ENCODE data around the gene TRPT1. TPM values are rescaled to one million over a fixed set of nuclear protein-coding genes. Genes with fewer than 3 reads are reported as not detected.

The TRPT1 gene
- total RNA-seq, 2 donors from 2014 or later: 56.3 to 75.2 TPM

DNA sequence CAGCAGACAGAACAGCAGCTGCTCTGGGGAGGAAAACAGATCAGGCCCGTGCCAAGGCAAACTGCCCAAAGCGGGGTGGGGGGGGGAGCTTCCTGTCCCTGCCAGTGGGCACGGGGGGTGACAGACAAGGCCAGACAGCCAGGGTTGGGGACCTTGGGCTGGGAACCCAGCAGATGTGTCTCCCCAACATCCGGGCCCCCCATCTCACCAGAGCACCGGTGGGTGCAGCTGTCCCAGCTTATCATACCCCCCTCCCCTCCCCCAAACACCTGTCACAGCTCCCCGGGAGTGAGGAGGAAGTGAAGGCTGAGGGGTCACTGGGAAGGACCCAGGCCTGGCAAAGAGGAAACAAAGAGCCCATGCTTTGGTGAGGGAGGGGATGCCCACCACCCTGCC is 19.4 kb upstream of the TRPT1 start:
- ATAC-seq (no peak), DNase-seq (peak; percentile 77 to 90 (median 84))
- Histone ChIP-seq H3K36me3 (replicated peaks in 1 of 2; ENCODE audit: insufficient read depth in 1 of 2, low read depth in 2 of 2) (no peaks in the 10 kb centered on the region), H3K27ac (peak overlapping the region; percentile 91 to 94 (median 92)), H3K4me3 (peak overlapping the region in 1 of 2 donors; percentile 84), H3K27me3 (no peaks in the 10 kb centered on the region), H3K9me3 (no peaks in the 10 kb centered on the region), H3K4me1 (peaks cover 47% of the 10 kb centered on the region)
- WGBS, 2 donors: 0% methylated on average over 3 to 5 of the region's 6 CpGs
- intact Hi-C loops (cut with DNase I): no loop called here
- no peak for TF ChIP-seq POLR2A (IDR thresholded peaks at IDR 0.05)
- TF ChIP-seq, protein P1, sequence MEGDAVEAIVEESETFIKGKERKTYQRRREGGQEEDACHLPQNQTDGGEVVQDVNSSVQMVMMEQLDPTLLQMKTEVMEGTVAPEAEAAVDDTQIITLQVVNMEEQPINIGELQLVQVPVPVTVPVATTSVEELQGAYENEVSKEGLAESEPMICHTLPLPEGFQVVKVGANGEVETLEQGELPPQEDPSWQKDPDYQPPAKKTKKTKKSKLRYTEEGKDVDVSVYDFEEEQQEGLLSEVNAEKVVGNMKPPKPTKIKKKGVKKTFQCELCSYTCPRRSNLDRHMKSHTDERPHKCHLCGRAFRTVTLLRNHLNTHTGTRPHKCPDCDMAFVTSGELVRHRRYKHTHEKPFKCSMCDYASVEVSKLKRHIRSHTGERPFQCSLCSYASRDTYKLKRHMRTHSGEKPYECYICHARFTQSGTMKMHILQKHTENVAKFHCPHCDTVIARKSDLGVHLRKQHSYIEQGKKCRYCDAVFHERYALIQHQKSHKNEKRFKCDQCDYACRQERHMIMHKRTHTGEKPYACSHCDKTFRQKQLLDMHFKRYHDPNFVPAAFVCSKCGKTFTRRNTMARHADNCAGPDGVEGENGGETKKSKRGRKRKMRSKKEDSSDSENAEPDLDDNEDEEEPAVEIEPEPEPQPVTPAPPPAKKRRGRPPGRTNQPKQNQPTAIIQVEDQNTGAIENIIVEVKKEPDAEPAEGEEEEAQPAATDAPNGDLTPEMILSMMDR (IDR thresholded peaks at IDR 0.05): no peak

DNA sequence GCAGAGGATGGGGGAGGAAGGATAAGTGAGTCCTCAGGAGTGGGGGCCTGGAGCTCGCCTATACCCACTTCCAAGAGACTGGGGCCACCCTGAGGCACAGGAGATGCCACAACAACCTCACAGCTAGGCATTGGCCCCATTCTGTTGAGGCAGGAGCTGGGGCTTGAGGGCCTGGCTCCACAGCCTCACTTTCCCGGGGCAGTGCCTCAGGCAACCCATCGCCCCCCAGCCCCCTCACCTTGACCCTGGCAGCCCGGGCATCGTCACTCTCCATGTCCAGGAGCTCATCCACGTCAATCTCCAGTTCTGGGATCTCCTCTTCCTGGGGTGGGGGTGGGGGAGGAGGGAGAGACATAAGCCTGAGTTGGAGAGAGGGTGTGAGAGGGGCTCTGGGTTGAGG is 19.0 kb upstream of the TRPT1 start:
- no peak for TF ChIP-seq POLR2A (IDR thresholded peaks at IDR 0.05)
- TF ChIP-seq, protein P1 (IDR thresholded peaks at IDR 0.05): no peak
- no peak overlapping the region for H3K4me3 ChIP-seq
- H3K27ac ChIP-seq: peak overlapping the region; percentile 91 to 94 (median 92)
- H3K9me3 ChIP-seq: no peaks in the 10 kb centered on the region
- WGBS, 2 donors: 0 to 5% methylated on average over 2 to 6 of the region's 6 CpGs
- DNase-seq (no peak), ATAC-seq (no peak)
- H3K4me1 ChIP-seq: peaks cover 51% of the 10 kb centered on the region
- intact Hi-C loops (cut with DNase I): no loop called here
- no peaks in the 10 kb centered on the region for H3K27me3 ChIP-seq
- H3K36me3 ChIP-seq (replicated peaks in 1 of 2; ENCODE audit: insufficient read depth in 1 of 2, low read depth in 2 of 2): no peaks in the 10 kb centered on the region

DNA sequence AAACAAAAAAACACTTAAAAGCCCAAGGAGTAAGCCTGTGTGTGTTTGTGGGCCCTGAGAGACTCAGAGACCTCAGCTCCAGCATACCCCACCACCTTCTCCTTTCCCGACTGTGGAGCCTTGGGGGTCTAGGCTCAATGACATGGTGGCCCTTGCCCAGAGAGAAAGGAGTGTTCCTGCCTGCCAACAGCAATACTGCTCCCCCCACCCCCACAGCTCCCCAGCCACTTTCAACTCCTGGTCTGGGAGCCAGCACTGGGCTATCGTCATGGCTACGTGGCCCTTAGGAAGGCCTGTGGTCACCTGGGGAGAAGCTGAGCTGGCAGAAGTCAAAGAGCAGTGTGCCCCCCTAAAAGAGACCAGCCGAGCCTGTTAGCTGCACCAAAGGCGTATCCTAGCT is 18.1 kb upstream of the TRPT1 start:
- Histone ChIP-seq H3K36me3 (replicated peaks in 1 of 2; ENCODE audit: insufficient read depth in 1 of 2, low read depth in 2 of 2) (no peaks in the 10 kb centered on the region), H3K27me3 (no peaks in the 10 kb centered on the region), H3K4me1 (peaks cover 60% of the 10 kb centered on the region), H3K9me3 (no peaks in the 10 kb centered on the region), H3K4me3 (no peak overlapping the region), H3K27ac (peak overlapping the region in 3 of 4 donors; percentile 91 to 100 (median 94))
- intact Hi-C loops (cut with DNase I): no loop called here
- WGBS, 2 donors: 33 to 38% methylated on average over 5 of the region's 5 CpGs
- DNase-seq: no peak
- TF ChIP-seq POLR2A (IDR thresholded peaks at IDR 0.05): no peak
- TF ChIP-seq, protein P1 (IDR thresholded peaks at IDR 0.05): no peak
- no peak for ATAC-seq

DNA sequence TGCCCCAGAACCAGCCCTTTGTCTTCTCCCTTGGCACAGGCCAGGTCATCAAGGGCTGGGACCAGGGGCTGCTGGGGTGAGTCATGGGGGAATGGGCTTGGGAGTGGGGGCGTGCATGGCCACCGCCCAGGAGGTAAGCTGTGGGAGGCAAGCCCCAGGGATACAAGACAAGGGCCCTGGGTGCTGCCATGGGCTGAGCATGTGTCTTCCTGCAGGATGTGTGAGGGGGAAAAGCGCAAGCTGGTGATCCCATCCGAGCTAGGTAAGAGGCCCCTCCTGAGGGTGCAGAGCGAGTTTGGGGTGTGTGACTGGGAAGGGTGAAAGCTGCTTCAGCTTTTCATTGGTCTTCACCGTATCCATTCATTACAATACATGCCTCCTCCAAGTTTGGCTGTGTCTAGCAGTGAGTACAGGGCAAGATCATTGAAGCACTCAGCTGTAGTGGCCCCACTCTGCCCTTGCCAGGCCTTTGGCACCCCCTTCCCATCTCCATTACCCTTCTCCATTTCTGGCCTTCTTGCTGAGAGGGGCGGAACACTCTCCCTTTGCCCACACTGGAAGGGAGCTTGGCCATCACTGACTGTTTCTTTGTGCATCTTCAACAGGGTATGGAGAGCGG is 17.4 kb upstream of the TRPT1 start:
- no peak for DNase-seq
- intact Hi-C loops (cut with DNase I): no loop called here
- H3K9me3 ChIP-seq: no peaks in the 10 kb centered on the region
- WGBS, 2 donors: 74 to 75% methylated on average over 8 of the region's 8 CpGs
- no peak for ATAC-seq
- H3K4me3 ChIP-seq: no peak overlapping the region
- no peaks in the 10 kb centered on the region for H3K27me3 ChIP-seq
- peak overlapping the region; percentile 98 to 100 (median 100) for H3K27ac ChIP-seq
- TF ChIP-seq, protein P1 (IDR thresholded peaks at IDR 0.05): no peak
- TF ChIP-seq POLR2A (IDR thresholded peaks at IDR 0.05): no peak
- H3K36me3 ChIP-seq (replicated peaks in 1 of 2; ENCODE audit: insufficient read depth in 1 of 2, low read depth in 2 of 2): no peaks in the 10 kb centered on the region
- H3K4me1 ChIP-seq: peaks cover 67% of the 10 kb centered on the region
